DOHH2 (cell line): ENCODE measurements around the gene RABGAP1L.

Experiments
- CTCF ChIP-seq: fragments of 200-600 bp; sonication (generic); IDR thresholded peaks from one replicate; pipeline ENCODE4 v1.5.1; 2014; ENCODE audit warnings: antibody characterized with exemption, mild to moderate bottlenecking, low read depth, low read length; ENCODE audit not compliant: poor library complexity, severe bottlenecking
- EZH2phosphoT487 ChIP-seq: fragments of 200-600 bp; sonication (generic); IDR thresholded peaks from 2 replicates; pipeline ENCODE4 v1.6.1; 2017; ENCODE audit warnings: borderline replicate concordance, mild to moderate bottlenecking, antibody characterized with exemption, low read length, moderate library complexity, mixed read lengths

- TF ChIP-seq EZH2phosphoT487 (no peak), CTCF (no peak)
These were observed 447.2 kb downstream of the RABGAP1L start for GRCh38 chr1:174606471-174606870.
